ENCODE measurements around the gene CMIP.

Gene CMIP

GRCh38 chr16:81530296-81530721 lies 85.7 kb downstream of the CMIP start:
- DNase-seq (ENCODE audit: low read depth, low spot score): no peak
- TF ChIP-seq CTCF (IDR thresholded peaks at IDR 0.05; ENCODE audit: low read depth, low read length): no peak
- no peak overlapping the region for H3K4me3 ChIP-seq (ENCODE audit: low read depth, low read length)
- in situ Hi-C loops (cut with HindIII; ENCODE audit: low sequenced_read_pairs): no loop called here

DNA sequence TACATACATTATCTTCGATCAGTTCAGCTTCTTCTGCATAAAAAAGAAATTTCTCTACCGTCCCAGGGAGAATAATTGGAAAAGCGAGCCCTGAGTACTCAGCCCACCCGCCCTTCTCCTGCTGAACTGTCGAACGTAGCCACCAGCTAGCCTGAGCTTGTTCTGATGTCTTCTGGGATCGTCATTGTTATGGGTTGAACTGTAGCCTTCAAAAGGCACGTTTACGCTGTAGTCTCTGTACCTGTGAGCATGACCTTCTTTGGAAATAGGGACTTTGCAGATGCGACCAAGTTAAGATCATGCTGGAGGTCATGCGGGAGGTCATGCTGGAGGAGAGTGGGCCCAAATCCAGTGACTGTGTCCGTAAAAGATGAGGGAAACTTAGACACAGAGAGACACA lies 86.2 kb downstream of the CMIP start:
- H3K4me3 ChIP-seq (ENCODE audit: low read depth, low read length): no peak overlapping the region
- in situ Hi-C loops (cut with HindIII; ENCODE audit: low sequenced_read_pairs): no loop called here
- TF ChIP-seq CTCF (IDR thresholded peaks at IDR 0.05; ENCODE audit: low read depth, low read length): no peak
- no peak for DNase-seq (ENCODE audit: low read depth, low spot score)

- no peak for TF ChIP-seq CTCF (IDR thresholded peaks at IDR 0.05; ENCODE audit: low read depth, low read length)
- H3K4me3 ChIP-seq (ENCODE audit: low read depth, low read length): no peak overlapping the region
- DNase-seq (ENCODE audit: low read depth, low spot score): no peak
- in situ Hi-C loops (cut with HindIII; ENCODE audit: low sequenced_read_pairs): no loop called here
Observed at GRCh38 chr16:81531419-81531821, 86.8 kb downstream of the CMIP start.

DNA sequence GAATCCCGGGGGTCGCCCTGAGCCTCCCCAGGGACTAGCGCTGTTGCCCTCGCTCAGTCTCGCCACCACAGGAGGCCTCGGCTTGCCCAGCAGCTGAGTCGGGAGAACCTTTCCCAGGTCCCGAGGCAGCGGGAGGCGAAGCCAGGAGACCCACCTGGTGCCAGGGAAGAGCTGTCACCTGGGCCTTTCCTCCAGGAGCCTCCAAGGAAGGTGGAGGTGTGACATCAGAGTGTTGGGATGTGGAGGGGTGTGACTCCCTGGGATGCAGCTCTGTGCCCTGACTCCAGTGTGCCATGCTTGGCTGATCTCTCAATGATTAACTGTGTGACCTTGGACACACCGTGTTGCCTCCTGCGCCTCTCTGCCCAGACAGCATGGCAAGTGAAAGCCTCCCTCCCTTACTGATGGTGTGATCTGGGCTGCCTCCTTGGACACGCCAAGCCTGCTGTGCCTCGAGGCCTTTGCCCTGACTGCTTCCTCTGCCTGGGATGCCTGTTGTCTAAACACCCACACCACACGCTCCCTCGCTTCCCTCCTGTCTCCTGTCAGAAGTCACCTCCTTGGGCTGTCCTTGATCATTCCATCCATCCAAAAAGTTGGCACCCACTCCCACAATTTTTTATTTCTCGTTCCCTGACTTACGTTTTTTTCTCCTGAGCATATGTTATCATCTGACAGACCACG lies 88.0 kb downstream of the CMIP start:
- no peak for TF ChIP-seq CTCF (IDR thresholded peaks at IDR 0.05; ENCODE audit: low read depth, low read length)
- in situ Hi-C loops (cut with HindIII; ENCODE audit: low sequenced_read_pairs): no loop called here
- DNase-seq (ENCODE audit: low read depth, low spot score): no peak
- H3K4me3 ChIP-seq (ENCODE audit: low read depth, low read length): no peak overlapping the region

- TF ChIP-seq CTCF (IDR thresholded peaks at IDR 0.05; ENCODE audit: low read depth, low read length): no peak
- no peak overlapping the region for H3K4me3 ChIP-seq (ENCODE audit: low read depth, low read length)
- DNase-seq (ENCODE audit: low read depth, low spot score): no peak
- in situ Hi-C loops (cut with HindIII; ENCODE audit: low sequenced_read_pairs): no loop called here
Observed at GRCh38 chr16:81533175-81533507, 88.5 kb downstream of the CMIP start.

DNA sequence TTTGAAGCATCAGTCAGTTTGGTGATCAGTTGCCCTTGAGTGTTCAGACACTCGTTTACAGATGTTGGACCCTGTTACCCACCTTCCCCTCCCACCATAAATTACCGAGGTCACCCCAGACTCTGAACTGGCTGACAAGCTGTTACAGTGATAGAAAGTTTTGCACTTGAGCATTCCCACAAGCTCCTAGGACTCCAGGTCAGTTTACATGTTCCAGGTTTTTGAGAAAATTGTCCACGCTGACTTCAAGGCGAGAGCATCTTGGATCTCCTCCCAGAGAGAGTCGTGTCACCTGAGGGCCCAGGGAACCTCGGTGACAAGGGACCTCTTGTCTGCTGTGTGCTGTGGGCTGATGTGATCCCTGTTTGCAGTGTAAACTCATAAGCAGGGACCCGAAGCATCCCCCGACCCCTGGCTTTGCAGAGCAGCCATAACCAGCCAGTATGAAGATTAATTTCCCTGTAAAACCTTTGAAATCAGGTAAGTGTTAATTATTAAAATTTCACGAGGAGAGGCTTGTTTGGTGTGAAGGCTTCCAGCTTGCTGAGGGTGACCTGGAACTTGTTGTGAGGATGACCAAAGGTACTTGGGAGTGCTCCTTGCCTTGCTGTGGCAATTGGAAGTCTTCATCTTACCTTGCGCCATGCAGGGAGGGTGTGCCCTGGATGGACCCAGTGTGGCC lies 91.2 kb downstream of the CMIP start:
- no peak for TF ChIP-seq CTCF (IDR thresholded peaks at IDR 0.05; ENCODE audit: low read depth, low read length)
- no peak for DNase-seq (ENCODE audit: low read depth, low spot score)
- in situ Hi-C loops (cut with HindIII; ENCODE audit: low sequenced_read_pairs): no loop called here
- H3K4me3 ChIP-seq (ENCODE audit: low read depth, low read length): no peak overlapping the region
